SU-DHL-6 (cell line): ENCODE measurements around the gene EEFSEC.

ENCODE experiments used
- EZH2phosphoT487 ChIP-seq: fragments of 200-600 bp; sonication (generic), shearing (Covaris generic); conservative IDR thresholded peaks from 2 replicates; pipeline ENCODE4 v1.6.1; 2018; ENCODE audit warnings: mild to moderate bottlenecking, antibody characterized with exemption, low read length, moderate library complexity, mixed read lengths
- TF ChIP-seq, protein P1 (sequence below): fragments of 200-600 bp; sonication (generic); IDR thresholded peaks from one replicate; pipeline ENCODE4 v1.5.1; 2017; ENCODE audit warnings: antibody characterized with exemption, mild to moderate bottlenecking, low read length, moderate library complexity; ENCODE audit not compliant: insufficient read depth, poor library complexity, severe bottlenecking

DNA sequence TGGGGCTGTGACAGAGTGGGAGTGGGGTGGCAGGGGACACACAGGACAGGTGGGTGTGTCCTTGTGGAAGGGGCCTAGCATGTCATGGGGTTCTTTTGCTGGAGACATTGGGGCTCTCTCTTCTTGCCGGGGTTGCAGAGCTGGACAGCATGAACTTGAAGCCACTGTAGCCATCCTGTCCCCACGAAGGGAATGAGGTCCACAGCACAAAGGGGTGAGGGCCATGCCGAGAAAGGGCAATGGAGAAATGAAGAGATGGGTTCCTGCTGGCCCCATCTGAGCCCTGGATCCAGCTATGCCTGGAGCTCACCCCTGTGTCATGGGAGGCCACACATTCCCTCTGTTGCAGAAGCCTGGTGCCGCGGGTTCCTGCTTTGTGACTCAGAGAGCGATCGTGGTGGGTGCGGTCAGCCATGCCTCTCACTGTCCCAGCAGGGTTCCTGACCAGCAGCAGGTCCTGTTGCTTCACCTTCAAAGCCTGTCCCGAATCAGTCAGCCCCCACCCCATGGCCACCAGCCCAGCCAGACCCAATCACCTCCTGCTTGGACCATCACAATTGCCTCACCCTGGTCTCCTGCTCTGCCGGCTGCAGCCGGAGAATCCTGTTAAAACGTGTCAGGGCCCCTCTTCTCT is 263.4 kb downstream of the EEFSEC start:
- TF ChIP-seq, protein P1, sequence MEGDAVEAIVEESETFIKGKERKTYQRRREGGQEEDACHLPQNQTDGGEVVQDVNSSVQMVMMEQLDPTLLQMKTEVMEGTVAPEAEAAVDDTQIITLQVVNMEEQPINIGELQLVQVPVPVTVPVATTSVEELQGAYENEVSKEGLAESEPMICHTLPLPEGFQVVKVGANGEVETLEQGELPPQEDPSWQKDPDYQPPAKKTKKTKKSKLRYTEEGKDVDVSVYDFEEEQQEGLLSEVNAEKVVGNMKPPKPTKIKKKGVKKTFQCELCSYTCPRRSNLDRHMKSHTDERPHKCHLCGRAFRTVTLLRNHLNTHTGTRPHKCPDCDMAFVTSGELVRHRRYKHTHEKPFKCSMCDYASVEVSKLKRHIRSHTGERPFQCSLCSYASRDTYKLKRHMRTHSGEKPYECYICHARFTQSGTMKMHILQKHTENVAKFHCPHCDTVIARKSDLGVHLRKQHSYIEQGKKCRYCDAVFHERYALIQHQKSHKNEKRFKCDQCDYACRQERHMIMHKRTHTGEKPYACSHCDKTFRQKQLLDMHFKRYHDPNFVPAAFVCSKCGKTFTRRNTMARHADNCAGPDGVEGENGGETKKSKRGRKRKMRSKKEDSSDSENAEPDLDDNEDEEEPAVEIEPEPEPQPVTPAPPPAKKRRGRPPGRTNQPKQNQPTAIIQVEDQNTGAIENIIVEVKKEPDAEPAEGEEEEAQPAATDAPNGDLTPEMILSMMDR = no peak
- no peak for TF ChIP-seq EZH2phosphoT487
